Measurements from ENCODE around the gene GRB7.
"Not testable (repeated sequence)": the region's sequence is repeated elsewhere in the genome, so short reads cannot be mapped to it uniquely, and the experiment has no call there.

Gene GRB7

GRCh38 chr17:39704821-39705551, 32.8 kb upstream of the GRB7 start:
- no peak overlapping the region for H3K4me3 ChIP-seq (replicated peaks; ENCODE audit: low read depth, low read length)
- peak; percentile 21 for TF ChIP-seq CTCF (IDR thresholded peaks at IDR 0.05; ENCODE audit: low read length, missing control alignments)
- peak; percentile 24 for DNase-seq (ENCODE audit: low read depth)

GRCh38 chr17:39705786-39706348, 31.9 kb upstream of the GRB7 start:
- H3K4me3 ChIP-seq (replicated peaks; ENCODE audit: low read depth, low read length), result no peak overlapping the region
- no peak for TF ChIP-seq CTCF (IDR thresholded peaks at IDR 0.05; ENCODE audit: low read length, missing control alignments)
- DNase-seq (ENCODE audit: low read depth), result no peak

- no peak overlapping the region for H3K4me3 ChIP-seq (replicated peaks; ENCODE audit: low read depth, low read length)
- no peak for TF ChIP-seq CTCF (IDR thresholded peaks at IDR 0.05; ENCODE audit: low read length, missing control alignments)
- no peak for DNase-seq (ENCODE audit: low read depth)
Measured at GRCh38 chr17:39706383-39706782, 31.4 kb upstream of the GRB7 start.

GRCh38 chr17:39706921-39707337, 30.8 kb upstream of the GRB7 start:
- DNase-seq (ENCODE audit: low read depth), result no peak
- H3K4me3 ChIP-seq (replicated peaks; ENCODE audit: low read depth, low read length), result no peak overlapping the region
- TF ChIP-seq CTCF (IDR thresholded peaks at IDR 0.05; ENCODE audit: low read length, missing control alignments), result no peak

GRCh38 chr17:39709319-39709997, 28.3 kb upstream of the GRB7 start:
- no peak for TF ChIP-seq CTCF (IDR thresholded peaks at IDR 0.05; ENCODE audit: low read length, missing control alignments)

GRCh38 chr17:39709998-39710964, 27.5 kb upstream of the GRB7 start:
- DNase-seq (ENCODE audit: low read depth), result no peak
- TF ChIP-seq CTCF (IDR thresholded peaks at IDR 0.05; ENCODE audit: low read length, missing control alignments), result no peak
- H3K4me3 ChIP-seq (replicated peaks; ENCODE audit: low read depth, low read length), result no peak overlapping the region

More at GRCh38 chr17:39709319-39709997, 28.3 kb upstream of the GRB7 start:
- H3K4me3 ChIP-seq (replicated peaks; ENCODE audit: low read depth, low read length), result no peak overlapping the region
- no peak for DNase-seq (ENCODE audit: low read depth)

GRCh38 chr17:39711071-39711470, 26.7 kb upstream of the GRB7 start:
- H3K4me3 ChIP-seq (replicated peaks; ENCODE audit: low read depth, low read length); DNase-seq (ENCODE audit: low read depth): not testable (repeated sequence)
